Skeletal muscle satellite cell (primary cell): Measurements from ENCODE around the gene MRPL55.

ENCODE experiments used
- H3K27me3 ChIP-seq: 2 replicates; pipeline ENCODE4 v1.7.0; 2013; ENCODE audit warnings: low read length; ENCODE audit not compliant: control insufficient read depth, insufficient read depth
- H3K36me3 ChIP-seq: 2 replicates; pipeline ENCODE4 v1.7.0; 2013; ENCODE audit warnings: mild to moderate bottlenecking, control low read depth, low read length; ENCODE audit not compliant: insufficient read depth
- H3K4me1 ChIP-seq: 2 replicates; pipeline ENCODE4 v1.7.0; 2013; ENCODE audit warnings: low read length; ENCODE audit not compliant: control insufficient read depth, insufficient read depth
- H3K4me2 ChIP-seq: 2 replicates; pipeline ENCODE4 v1.7.0; 2013; ENCODE audit warnings: mild to moderate bottlenecking, low read length
- H3K4me3 ChIP-seq: 2 replicates; pipeline ENCODE4 v1.7.0; 2013; ENCODE audit warnings: low read length
- H3K9ac ChIP-seq: 2 replicates; pipeline ENCODE4 v1.7.0; 2013; ENCODE audit warnings: mild to moderate bottlenecking, low read depth, low read length, moderate library complexity
- H3K9me3 ChIP-seq: replicated peaks from 2 replicates; pipeline ENCODE4 v1.7.0; 2013; ENCODE audit warnings: mild to moderate bottlenecking, control low read depth, low read length

MRPL55 gene

GRCh38 chr1:228095938-228096337, 13.2 kb downstream of the MRPL55 start:
- Histone ChIP-seq H3K27me3 (no peaks in the 10 kb centered on the region), H3K36me3 (peaks cover 90% of the 10 kb centered on the region), H3K4me3 (no peak overlapping the region), H3K4me1 (peaks cover 8% of the 10 kb centered on the region), H3K4me2 (no peak overlapping the region), H3K9me3 (peaks cover 9% of the 10 kb centered on the region), H3K9ac (no peak overlapping the region)

GRCh38 chr1:228095161-228095560, 13.9 kb downstream of the MRPL55 start:
- peaks cover 16% of the 10 kb centered on the region for H3K4me1 ChIP-seq
- H3K4me2 ChIP-seq, result no peak overlapping the region
- no peak overlapping the region for H3K4me3 ChIP-seq
- no peaks in the 10 kb centered on the region for H3K27me3 ChIP-seq
- peaks cover 88% of the 10 kb centered on the region for H3K36me3 ChIP-seq
- peaks cover 9% of the 10 kb centered on the region for H3K9me3 ChIP-seq
- no peak overlapping the region for H3K9ac ChIP-seq

GRCh38 chr1:228094432-228095016, 14.6 kb downstream of the MRPL55 start:
- H3K4me3 ChIP-seq, result no peak overlapping the region
- no peak overlapping the region for H3K4me2 ChIP-seq
- no peak overlapping the region for H3K9ac ChIP-seq
- H3K9me3 ChIP-seq, result peaks cover 9% of the 10 kb centered on the region
- peaks cover 22% of the 10 kb centered on the region for H3K4me1 ChIP-seq
- no peaks in the 10 kb centered on the region for H3K27me3 ChIP-seq
- peaks cover 86% of the 10 kb centered on the region for H3K36me3 ChIP-seq

GRCh38 chr1:228093050-228093906, 15.8 kb downstream of the MRPL55 start:
- no peak overlapping the region for H3K9ac ChIP-seq
- H3K4me2 ChIP-seq, result no peak overlapping the region
- H3K9me3 ChIP-seq, result peaks cover 9% of the 10 kb centered on the region
- no peaks in the 10 kb centered on the region for H3K27me3 ChIP-seq
- peaks cover 35% of the 10 kb centered on the region for H3K4me1 ChIP-seq
- H3K36me3 ChIP-seq, result peaks cover 80% of the 10 kb centered on the region
- no peak overlapping the region for H3K4me3 ChIP-seq

- peaks cover 75% of the 10 kb centered on the region for H3K36me3 ChIP-seq
Measured at GRCh38 chr1:228092342-228093049, 16.6 kb downstream of the MRPL55 start.

GRCh38 chr1:228091084-228091483, 18.0 kb downstream of the MRPL55 start:
- Histone ChIP-seq H3K4me1 (peaks cover 56% of the 10 kb centered on the region), H3K36me3 (peaks cover 64% of the 10 kb centered on the region), H3K4me2 (peak overlapping the region; percentile 34), H3K27me3 (no peaks in the 10 kb centered on the region), H3K9me3 (peaks cover 9% of the 10 kb centered on the region), H3K9ac (no peak overlapping the region), H3K4me3 (no peak overlapping the region)

More at GRCh38 chr1:228092342-228093049, 16.6 kb downstream of the MRPL55 start:
- Histone ChIP-seq H3K27me3 (no peaks in the 10 kb centered on the region), H3K9me3 (peaks cover 9% of the 10 kb centered on the region), H3K9ac (no peak overlapping the region), H3K4me3 (no peak overlapping the region), H3K4me1 (peaks cover 42% of the 10 kb centered on the region), H3K4me2 (no peak overlapping the region)

GRCh38 chr1:228090613-228091081, 18.5 kb downstream of the MRPL55 start:
- H3K9me3 ChIP-seq, result peaks cover 9% of the 10 kb centered on the region
- peaks cover 60% of the 10 kb centered on the region for H3K4me1 ChIP-seq
- H3K27me3 ChIP-seq, result no peaks in the 10 kb centered on the region
- H3K4me2 ChIP-seq, result peak overlapping the region; percentile 34
- no peak overlapping the region for H3K4me3 ChIP-seq
- peaks cover 63% of the 10 kb centered on the region for H3K36me3 ChIP-seq
- no peak overlapping the region for H3K9ac ChIP-seq

- peaks cover 6% of the 10 kb centered on the region for H3K9me3 ChIP-seq
- peaks cover 69% of the 10 kb centered on the region for H3K4me1 ChIP-seq
- no peak overlapping the region for H3K9ac ChIP-seq
- peaks cover 65% of the 10 kb centered on the region for H3K36me3 ChIP-seq
- peak overlapping the region; percentile 34 for H3K4me2 ChIP-seq
- no peaks in the 10 kb centered on the region for H3K27me3 ChIP-seq
- no peak overlapping the region for H3K4me3 ChIP-seq
Measured at GRCh38 chr1:228089519-228090380, 19.3 kb downstream of the MRPL55 start.

- Histone ChIP-seq H3K9me3 (no peaks in the 10 kb centered on the region), H3K36me3 (peaks cover 59% of the 10 kb centered on the region), H3K4me1 (peaks cover 73% of the 10 kb centered on the region), H3K4me2 (peak overlapping the region; percentile 96), H3K4me3 (no peak overlapping the region), H3K27me3 (no peaks in the 10 kb centered on the region), H3K9ac (peak overlapping the region; percentile 27)
Measured at GRCh38 chr1:228088586-228089498, 20.3 kb downstream of the MRPL55 start.

GRCh38 chr1:228087771-228088251, 21.3 kb downstream of the MRPL55 start:
- Histone ChIP-seq H3K36me3 (peaks cover 59% of the 10 kb centered on the region), H3K27me3 (no peaks in the 10 kb centered on the region), H3K9ac (peak overlapping the region; percentile 52), H3K4me1 (peaks cover 73% of the 10 kb centered on the region), H3K4me2 (peak overlapping the region; percentile 96), H3K4me3 (peak overlapping the region; percentile 44), H3K9me3 (no peaks in the 10 kb centered on the region)
